GM12864 (cell line): Measurements from ENCODE around the gene IKZF3.
"Not testable (repeated sequence)": the region's sequence is repeated elsewhere in the genome, so short reads cannot be mapped to it uniquely, and the experiment has no call there.

ENCODE experiments used
- DNase-seq: peaks from one replicate; pipeline ENCODE4 v3.0.0-alpha.2; 2011; ENCODE audit warnings: low read depth
- H3K4me3 ChIP-seq: 2 replicates; pipeline ENCODE4 v1.5.1; 2011; ENCODE audit warnings: mild to moderate bottlenecking, low read depth, low read length, control low read depth
- CTCF ChIP-seq: IDR thresholded peaks from 2 replicates; pipeline ENCODE4 v1.5.1; 2011; ENCODE audit warnings: low read depth, mild to moderate bottlenecking, moderate library complexity, low read length, control low read depth, inconsistent platforms; ENCODE audit errors: missing control alignments

The IKZF3 gene

GRCh38 chr17:39750131-39751015, 113.7 kb downstream of the IKZF3 start:
- TF ChIP-seq CTCF: no peak
- DNase-seq: no peak
- no peak overlapping the region for H3K4me3 ChIP-seq

- not testable (repeated sequence) for H3K4me3 ChIP-seq, DNase-seq
Observed at GRCh38 chr17:39748444-39749034, 115.6 kb downstream of the IKZF3 start.

GRCh38 chr17:39747745-39748144, 116.4 kb downstream of the IKZF3 start:
- no peak for DNase-seq
- no peak for TF ChIP-seq CTCF
- no peak overlapping the region for H3K4me3 ChIP-seq

- no peak for TF ChIP-seq CTCF
- no peak for DNase-seq
- no peak overlapping the region for H3K4me3 ChIP-seq
Observed at GRCh38 chr17:39746145-39746461, 118.0 kb downstream of the IKZF3 start.

- no peak for TF ChIP-seq CTCF
- DNase-seq: no peak
Observed at GRCh38 chr17:39745335-39746144, 118.6 kb downstream of the IKZF3 start.

GRCh38 chr17:39744836-39745215, 119.3 kb downstream of the IKZF3 start:
- DNase-seq: no peak
- TF ChIP-seq CTCF: no peak
- H3K4me3 ChIP-seq: no peak overlapping the region

More at GRCh38 chr17:39745335-39746144, 118.6 kb downstream of the IKZF3 start:
- H3K4me3 ChIP-seq: no peak overlapping the region
